Measurements from ENCODE around the gene QSOX2.

QSOX2 gene

DNA sequence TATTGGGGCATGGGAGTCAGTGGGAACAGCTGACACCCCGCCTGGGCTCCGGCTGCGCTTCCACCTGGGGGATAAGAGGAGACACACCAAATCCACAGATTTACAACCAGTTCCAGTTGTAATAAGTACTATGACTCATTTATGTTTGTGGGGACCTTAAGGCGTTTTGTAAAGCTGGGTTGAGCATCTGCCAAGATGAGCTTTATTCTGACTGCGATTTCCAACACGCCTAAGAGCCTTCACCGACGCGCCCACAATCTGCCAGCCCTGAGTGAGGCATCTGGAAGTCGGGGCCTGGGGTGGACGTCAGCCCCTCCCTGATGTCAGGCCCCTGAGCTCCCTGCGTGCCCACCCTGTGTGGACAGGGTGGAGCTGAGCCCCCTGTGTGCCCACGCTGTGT lies 26.3 kb downstream of the QSOX2 start:
- DNase-seq = no peak

DNA sequence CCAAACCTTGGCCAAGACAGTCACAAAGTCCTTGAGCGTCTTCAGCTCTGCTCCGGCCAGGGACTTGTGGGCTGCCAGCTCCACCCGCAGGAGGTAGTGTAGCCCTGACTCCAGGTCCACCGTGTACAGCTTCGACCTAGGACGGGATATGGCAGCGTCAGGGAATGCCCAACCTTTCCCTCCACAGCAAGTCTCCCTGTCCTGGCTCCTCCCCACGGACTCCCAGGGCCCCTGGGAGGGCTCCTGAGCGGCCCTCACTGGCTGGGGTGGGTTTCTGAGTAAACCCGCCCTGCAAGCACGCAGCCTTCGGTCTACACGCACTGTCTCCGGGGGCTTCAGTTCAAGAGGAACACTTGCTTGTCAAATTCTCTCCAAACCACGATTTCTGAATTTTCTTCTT lies 26.9 kb downstream of the QSOX2 start:
- DNase-seq = no peak

DNA sequence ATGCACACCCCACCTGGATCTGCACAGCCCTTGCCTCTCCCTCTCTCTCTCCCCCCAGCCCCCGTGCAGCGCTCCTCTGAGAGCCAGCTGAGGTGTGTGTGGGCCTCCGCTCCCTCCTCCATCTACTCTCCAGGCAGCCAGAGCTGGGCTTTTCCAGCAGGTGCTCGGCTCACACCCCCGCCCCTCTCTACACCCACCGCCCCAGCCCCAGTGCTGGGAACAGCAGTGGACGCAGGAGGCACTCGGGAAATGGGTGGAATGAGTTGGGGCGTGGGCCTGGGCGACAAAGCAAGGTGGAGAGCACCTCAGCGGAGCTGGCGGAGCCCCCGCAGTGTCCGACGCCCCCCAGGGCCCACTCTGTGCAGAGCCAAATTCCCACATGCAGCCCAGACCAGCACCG lies 27.3 kb downstream of the QSOX2 start:
- DNase-seq = no peak

DNA sequence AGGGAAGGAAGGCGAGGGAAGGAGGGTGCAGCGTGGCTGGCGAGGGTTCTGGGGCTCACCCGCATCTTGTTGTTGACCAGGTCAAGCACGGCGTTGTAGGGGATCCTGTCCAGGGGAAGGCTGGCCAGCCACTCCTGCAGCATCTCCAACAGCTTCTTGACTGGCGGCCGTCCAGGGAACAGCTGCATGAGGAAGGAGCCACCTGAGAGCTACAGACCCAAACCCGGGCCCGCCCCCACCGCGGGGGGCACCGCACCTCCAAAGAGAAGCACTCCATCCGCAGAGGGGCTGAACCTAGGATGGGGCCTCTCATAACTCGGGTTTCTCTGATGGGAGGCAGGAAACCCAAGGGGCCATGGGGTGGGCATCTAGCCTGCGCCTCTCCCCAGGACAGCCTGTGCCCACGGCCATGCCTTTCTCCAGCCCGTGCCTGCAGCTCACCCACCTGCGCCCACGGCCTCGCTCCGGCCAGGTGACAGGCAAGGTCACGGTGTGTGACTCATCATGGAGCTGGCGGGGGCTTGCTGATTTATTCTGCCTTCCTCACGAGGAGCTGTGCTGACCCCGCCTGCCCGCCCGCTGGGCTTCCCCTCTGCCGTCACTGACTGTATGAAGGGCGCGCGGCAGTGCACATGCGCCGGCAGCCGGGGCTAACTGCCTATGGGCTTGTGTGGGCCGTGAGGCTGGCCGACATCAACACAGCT lies 28.9 kb downstream of the QSOX2 start:
- no peak for DNase-seq

DNA sequence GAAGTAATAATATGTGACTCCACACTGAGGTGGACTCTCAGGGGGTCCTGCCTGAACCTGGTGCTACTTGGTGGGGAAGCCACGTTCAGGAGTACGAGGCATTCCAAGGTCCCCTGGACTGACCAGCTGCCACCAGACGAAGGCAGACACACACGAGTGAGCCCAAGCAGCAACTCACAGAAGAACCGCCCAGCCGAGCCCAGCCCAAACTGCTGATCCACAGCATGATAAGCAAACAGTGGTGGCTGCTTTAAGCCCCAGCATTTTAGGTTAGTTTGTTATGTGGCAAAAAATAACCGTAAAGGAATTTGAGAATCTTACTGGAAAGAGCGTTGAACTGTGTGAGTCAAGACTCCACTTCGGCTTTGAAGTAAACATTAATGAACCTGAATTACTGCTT lies 31.9 kb downstream of the QSOX2 start:
- no peak for DNase-seq

DNA sequence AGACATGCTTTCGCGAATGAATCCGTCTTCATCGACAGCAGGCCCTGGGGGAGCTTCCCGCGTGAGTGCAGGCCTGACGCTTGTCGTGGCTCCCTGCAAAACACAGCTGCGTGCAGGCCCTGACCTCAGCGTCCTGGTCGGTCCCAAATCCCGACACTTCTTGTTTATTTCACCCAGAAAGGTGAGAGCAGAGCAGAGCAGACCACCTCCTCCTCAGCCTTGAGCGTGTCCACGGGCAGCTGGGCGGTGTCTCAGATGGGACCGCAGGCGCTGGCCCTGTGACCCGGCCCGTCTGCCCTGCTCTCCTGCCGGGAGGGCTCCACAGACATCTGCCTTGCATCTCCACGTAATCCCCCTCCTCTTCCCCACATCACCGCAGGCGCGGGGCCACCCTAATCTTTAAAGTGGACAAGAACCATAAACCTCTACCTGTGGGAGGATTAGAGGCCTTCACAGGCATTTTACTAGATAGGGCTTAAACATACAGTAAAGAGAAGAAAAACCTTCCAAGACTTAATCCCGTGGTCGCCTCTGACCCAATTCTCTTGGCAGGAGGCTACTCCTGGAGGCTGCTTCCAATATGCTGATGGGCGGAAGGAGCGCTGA lies 33.2 kb downstream of the QSOX2 start:
- DNase-seq = no peak

DNA sequence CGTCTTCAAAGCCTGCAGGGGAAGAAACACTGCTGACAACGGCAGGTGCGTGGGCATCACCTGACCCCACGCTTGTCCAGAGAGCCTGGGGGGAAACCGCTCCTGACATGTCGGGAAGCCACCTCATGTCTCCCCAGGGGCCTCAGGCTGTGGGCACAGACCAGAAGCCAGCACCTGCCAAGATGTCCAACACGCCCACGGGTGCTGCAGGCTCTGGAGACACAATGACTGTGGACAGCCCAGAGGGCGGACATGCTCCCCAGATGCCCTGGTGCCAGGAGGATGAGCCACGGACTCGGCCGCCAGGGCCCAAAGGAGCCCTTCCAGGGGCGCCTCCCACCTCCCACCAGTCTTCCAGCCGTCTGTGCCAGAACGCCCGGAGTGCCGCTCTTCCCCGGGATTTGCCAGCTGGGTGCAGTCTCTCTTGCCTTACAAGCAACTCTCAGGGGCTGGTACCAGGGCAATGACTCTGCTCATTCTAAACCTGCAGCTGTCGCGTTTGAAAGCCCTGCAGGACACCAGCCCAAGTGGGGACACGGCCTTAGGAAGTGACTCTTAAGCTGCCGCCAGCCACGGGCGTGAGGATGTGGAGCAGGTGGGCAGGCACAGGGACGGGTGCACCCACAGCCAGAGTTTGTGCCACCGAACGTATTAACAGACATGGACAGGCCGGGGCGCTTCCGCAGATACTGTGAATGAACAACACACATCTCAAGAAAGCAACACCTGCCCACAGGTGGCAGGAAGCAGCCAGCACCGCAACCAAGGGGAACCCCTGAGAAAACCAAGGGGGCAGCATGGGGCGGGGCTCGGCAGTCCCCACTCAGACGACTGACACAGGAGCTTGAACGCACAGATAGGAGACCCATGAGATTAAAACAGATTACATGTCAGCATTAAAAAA lies 33.9 kb downstream of the QSOX2 start:
- DNase-seq = no peak

DNA sequence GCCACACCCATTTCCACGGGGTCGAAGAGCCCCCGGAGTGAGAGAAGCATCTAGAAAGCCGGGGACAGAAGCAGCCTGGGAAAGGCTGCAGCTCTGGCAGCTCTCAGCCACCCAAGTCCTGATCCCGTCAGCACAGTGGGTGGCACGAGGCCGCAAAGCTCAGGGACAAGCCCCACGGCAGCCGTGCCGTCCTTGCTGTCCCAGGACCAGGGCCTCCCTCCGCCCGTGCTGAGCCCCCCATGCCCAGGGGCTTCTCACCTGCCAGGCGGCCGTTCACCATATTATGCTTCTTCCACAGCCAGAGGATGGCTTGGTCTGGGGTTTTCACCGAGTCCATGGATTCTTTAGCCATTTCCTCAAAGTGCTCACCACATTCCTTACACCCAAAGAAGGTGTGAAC lies 34.6 kb downstream of the QSOX2 start:
- DNase-seq = no peak

DNA sequence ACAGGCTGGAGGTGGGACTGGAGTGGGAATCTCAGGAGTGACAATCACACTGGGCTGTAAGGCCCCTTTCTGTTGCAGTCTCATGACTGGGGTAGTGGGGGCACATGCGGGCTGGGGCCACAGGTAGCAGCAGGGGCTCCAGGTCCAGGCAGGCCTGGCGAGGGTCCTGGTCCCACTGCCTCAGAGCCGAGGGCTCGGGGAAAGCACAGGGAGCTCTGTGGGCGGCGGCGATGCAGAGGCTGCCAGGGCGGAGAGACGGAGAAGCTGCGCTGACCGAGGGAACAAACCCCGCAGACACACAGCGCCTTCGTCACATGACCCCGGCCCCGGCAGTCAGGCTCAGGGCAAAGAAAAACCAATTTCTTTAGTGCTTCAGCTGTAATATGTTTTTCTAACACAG lies 35.3 kb downstream of the QSOX2 start:
- no peak for DNase-seq

DNA sequence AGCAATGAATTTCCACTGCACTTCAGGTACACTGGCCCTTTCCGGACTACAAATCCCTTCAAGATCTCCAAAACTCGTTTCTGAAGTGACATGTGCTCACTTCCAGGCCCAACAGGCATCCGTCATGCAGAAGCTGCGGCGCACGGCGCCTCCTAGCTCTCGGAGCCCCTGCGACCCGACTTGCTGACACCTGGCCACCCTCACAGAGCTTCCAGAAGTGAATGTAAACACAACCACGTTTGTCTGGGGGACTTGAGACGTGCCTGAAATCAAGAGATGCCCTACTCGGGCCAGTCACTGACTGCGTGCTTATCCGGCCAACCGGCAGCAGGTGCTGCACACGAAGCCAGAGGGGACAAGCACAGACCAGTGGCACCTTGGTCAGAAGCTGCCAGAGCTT lies 35.8 kb downstream of the QSOX2 start:
- DNase-seq = no peak

DNA sequence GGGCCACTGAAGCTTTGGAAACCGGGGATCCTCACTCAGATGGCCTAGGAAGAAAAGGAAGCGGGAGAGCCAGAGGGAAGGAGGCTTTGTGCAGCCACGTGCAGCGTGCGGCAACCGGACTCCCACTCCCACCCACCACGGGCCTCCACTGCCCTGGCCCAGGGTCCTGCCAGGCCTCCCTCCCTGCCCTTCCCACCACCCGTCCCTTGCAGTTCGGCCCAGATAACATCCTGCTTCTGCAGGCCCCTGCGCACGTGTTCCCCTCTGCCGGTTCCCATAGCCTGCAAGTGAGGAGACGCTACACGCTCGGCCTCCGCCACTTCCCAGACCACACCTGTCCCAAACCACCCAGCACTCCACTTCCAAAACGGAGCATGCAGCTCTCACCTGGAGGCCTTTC lies 36.4 kb downstream of the QSOX2 start:
- DNase-seq = no peak

DNA sequence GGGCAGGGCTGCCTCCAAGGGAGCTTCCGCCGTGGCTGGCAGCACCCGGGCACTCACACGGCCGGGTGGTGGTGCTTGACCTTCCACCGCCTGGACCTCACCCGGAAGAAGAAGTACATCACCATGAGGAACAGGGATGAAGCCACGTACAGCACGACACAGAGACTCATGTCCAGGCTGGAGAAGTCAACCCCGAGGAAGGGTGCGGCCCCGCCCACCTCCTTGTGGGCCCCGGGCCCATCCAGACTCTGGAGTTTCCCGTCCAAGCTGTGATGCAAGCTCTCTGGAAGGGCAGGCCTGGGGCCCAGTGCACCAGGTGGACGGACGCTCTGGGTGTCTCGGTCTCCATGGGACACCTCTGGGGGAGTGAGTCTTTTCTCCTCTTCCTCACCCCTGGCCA lies 36.9 kb downstream of the QSOX2 start:
- DNase-seq = no peak

DNA sequence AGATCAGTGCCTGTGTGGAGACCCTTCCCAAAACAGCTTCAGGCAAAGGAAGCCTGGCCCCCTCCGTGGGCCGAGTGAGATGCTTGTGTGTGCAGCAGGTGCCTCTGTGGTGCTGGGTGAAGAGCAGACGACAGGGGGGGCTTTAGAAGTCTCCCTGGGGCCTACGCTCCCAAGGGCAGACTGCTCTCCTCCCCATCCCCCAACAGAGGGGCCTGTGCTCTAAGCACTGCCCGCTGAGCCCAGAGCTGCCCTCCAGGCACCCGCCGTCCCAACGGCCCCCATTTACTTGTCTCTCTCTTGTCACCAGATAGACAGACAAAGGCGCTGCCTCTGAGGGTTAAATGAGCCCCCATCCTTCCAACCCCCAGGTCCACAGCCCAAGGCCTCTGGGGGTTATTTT lies 38.0 kb downstream of the QSOX2 start:
- no peak for DNase-seq

DNA sequence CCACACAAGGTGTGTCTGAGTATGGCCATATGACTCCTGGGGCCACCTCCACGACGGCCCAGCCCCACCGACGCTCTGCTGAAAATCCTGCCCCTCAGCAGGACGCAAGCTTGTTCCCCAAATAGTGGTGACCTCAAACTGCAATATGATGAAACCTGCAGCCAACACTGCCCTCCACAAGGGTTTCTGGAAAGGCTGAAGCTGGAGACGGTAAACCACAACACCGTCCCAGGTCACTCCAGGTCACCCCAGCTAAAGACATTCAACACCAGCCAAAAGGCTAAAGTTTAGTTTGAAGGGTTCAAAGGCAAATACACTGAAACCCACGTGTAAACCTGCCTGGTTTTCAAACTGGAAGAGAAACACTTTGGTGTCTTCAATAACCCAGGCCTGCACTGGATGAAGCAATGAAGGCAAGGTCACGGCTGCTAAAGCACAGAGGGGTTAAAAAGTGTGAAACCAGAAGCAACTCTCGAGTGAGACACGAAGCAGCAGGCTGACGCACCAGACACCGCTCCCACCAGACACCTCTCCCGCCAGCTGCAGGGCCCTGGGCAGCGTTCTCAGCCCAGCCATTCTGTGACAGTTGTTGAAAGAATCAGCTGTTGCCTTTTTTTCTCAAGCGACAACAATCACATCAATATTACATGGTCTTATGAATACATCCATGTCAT lies 38.9 kb downstream of the QSOX2 start:
- DNase-seq = no peak

DNA sequence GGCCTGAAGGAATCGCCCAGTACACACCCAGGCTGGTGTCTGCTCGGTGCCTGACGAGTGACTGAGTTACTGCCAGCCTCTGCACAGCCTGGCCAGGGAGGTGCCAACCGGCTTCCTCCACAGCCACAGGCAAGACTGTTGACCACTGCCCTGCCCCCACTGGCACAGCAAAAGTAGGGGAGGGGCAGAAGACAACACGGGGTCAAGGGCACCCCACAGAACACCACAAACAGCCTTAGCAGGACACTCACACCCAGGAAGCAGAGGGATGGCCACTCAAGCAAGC lies 40.0 kb downstream of the QSOX2 start:
- DNase-seq = no peak

DNA sequence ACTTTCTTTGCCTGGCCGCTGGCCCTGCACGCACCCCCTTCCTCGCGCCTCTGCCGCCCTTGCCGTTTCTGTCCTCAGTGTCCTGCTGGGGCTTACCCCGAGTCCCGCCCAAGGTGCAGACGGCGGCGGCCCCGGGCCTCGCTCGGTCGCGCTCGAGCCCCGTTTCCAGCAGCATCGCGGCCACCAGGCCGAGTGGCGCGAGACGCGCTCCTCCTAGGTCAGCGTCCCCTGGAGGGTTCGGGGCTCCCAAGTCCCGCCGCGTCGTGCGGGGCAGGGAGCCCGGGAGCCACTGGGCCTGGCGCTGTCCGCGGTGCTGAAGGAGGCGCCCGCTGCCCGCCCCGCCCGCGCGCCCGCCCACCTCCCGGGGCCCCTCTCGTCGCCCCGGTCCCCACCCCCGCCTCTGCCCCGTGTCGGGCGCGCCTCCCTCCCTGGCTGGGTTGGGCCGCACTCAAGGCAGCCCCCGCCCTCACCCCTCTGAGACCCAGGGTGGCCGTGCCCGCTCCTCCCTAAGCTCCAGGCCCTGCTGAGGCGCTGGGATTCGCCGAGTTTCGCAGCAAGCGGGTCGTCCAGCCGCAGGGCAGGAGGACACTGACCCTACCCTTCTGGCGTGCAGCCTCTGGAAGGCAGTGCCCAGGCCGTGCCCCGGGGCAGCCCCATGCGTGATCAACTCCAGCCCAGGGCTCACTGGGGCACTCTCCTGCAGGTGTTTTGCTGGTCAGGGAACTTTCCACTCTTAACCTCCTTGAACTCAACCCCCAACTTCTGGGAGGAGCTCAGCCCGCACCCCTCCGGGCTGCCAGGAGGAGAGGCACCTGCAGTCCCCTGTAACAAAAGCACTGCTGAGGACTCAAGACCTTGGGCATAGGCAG lies 40.5 kb downstream of the QSOX2 start, which contains the start of gene LHX3:
Gene LHX3, minus strand, starts transcription at position 291 of the 869 bp plus-strand sequence. Its CDS starts 116 bp downstream, at position 175.
- DNase-seq = no peak

DNA sequence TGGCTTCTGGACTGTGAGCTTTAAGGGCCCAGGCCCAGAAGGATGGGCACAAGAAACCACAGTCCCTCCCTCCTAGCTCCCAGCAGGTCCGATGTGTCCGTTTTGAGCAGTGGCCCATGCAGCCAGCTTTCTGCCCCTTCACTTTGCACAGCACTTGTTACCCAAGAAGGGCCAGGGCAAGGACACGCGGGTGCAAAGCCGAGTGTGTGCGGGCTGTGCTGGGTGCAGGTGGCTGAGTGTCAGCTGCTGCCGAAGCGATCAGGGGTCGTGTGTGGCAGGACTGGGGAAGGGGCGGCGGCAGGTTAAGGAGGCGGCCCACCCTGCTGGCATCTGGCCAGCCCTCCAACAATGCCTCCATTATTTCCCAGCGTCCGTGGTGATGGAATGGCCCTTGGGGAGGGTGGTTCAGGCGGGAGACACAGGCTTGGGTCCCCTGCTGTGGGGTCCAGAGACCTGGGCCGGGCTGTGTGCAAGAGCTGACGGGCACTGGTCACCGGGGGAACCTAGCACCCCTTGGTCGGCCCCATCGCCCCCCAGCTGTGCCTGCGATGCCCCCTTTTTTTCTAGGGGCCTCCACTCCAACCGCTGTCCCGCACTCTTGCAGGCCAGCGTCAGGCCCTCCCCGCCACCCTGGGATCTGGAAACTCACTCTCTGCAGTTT lies 41.3 kb downstream of the QSOX2 start:
- no peak for DNase-seq

DNA sequence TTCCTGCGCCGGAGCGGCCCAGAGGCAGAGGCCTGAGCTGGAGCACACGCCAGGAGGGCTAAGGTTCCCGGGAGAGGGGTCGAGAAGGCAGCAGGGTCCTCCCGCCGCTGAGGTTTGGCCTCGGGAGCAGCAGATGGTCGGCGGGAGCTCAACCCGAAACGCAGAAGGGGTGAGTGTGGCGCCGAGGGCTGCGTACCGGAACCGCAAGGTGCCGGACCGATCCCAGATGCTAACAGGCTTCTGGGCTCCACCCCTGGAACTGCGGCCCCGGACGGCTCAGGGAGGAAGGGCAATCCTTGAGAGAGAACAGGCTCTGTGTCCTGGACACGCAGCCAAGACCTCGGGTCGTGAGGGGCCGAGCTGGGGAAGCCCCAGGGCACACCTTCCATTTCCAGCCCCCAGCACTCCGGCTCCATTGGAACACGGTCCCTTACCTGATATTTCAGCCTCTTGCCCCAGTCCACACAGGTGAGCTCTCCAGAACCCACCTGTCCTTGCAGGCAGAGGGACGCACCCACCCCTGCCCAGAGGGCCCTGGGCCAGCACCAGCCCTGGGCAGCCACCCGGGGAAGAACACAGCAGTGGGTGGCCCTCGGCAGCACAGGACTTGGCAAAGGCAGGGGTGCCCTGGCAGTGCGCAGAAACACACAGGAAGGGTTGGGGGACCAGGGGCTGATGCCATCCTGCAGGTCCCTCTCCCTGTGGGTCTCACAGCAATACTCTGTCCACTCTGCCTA lies 42.0 kb downstream of the QSOX2 start:
- DNase-seq = no peak

DNA sequence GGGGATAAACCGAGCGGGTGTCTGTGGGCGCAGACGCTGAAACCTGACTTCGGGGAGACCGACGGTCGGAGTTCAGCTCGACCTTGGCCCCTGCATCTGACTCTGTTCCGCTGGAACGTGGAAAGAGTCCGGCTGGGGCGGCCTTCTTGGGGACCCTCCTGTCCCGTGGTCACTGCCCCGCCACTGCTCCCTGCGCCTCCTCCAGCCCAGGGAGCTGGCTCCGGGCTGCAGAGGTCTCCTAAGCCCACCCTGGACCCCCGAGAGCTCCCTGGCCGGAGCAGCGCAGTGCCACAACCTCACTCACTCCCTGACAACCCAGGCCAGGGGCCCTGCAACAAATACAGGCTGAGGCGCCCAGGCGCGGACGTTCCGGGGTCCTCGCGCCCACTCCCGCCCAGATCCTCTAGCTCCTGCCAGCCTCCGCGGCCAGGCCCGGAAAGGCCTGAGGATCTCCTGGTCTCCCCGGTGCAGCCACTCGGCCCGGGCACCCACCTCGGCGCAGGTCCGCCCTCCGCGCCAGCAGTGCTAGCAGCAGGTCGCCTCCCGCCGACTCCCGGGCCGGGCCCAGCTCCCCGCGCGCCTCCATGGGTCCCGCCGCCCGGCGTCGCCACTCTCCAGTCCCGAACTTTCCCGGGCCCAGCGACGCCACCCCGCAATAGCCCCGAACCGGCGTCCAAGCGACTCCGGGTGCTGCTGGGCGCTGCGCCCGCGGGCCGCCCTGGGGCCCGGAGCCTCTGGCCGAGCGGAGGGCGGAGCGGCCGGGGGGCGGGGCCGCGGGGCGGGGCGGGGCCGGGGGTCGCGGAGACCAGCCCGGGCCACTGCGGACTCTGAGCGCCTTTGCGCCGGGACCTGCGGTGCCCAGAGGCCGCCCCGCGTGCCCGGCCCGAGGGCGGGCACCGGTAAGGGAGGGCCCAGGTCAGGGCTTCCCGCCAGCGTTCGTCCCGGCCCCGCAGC lies 42.9 kb downstream of the QSOX2 start:
- no peak for DNase-seq

Data from NCI-H1436 (cell line).